Stimulated activated CD4-positive, alpha-beta T cell treated with anti-CD3 and anti-CD28 coated beads, Interleukin-15, amount 100 ng/mL, for 24 hours (primary cell): ENCODE data around the gene C1D.

Source experiments
- DNase-seq: peaks from one replicate; pipeline ENCODE4 v3.0.0-alpha.2; 2020

Gene C1D

DNA sequence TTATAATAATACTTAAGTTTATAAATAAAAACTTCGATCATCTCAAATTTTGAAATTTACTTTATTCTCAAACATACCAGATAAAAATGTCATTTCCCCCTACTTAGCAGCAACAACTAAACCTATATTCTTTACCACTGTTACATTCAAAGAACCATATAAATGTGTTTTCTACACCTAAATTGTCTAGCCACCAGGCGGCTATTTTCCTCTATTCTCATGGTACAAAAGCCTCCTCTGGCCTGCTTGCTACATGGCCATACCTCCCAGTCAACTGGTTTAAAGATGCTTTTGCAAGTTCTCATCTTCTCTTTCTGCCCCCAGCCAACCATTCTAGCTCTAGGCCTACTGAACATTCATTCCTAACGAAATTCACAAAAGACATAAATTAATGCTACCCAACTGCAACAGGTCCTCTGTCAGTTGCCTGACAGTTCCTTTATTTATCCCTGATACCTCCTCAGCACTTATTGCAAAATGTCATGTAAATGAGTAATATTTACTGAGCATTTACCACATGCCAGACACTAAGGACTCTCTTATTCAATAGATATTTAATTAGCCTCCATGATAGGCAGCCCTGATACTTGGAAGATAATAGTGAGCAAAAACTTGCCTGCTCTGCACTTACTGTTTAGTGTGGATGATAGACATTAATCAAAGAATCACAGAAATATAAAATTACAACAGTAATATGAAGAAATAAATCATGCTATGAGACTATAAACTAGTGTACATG is 5.0 kb downstream of the C1D start:
- no peak for DNase-seq

DNA sequence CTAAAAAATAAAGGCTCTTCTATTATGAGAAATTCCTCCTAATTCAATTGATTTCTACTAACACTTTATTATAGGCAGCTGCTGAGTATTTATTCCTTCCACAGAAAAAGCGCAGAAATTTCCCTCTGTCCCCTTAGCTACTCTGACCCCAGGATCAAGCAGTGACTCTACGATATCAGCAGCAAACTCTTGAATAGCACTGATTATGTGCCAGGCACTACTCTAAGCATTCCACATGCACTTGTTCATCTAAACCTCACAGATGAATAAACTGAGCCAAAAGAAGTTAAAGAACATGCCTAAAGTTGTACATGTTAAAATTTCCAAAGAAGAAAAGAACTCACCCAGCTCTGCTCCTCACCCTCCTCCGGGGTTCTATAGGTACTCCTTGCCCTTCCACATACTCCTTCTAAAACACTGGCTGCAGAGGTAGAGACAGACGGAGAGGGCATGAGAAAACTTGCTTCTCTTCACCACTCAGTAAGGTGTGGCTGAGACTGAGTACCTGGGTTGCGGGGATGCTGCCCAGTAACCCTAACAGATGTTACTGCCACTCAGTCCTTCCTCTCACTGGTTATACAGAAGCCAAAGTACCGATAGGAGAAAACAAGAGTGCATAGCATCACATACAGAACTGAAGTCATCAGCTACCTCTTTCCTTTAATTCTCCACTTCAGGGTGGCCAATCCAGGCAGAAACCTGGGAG is 9.9 kb downstream of the C1D start:
- DNase-seq = no peak

GRCh38 chr2:68050353-68050752 is 12.5 kb downstream of the C1D start:
- no peak for DNase-seq

- DNase-seq = no peak
Measured at GRCh38 chr2:68046642-68047240, 16.1 kb downstream of the C1D start.

GRCh38 chr2:68046224-68046623 is 16.6 kb downstream of the C1D start:
- no peak for DNase-seq

DNA sequence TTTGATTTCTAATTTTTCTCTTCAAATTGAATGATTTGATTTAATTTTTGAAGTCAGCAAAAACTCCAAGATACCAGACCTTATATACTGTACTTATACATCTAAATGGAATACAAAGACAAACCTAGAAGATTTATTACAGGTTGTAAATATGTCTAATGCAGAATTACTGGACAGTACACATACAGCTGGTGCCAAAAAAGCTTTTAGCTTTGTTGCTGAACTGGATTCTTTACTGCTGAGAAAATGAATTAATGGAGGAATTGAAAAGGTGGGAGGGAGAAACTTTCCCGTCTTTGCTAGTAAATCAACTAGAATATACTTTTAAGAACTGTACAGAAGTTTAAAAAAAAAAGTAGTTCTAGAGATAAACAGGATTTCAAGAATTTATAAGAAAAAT is 17.5 kb downstream of the C1D start:
- DNase-seq = no peak

GRCh38 chr2:68044099-68044498 is 18.7 kb downstream of the C1D start:
- DNase-seq = no peak

DNA sequence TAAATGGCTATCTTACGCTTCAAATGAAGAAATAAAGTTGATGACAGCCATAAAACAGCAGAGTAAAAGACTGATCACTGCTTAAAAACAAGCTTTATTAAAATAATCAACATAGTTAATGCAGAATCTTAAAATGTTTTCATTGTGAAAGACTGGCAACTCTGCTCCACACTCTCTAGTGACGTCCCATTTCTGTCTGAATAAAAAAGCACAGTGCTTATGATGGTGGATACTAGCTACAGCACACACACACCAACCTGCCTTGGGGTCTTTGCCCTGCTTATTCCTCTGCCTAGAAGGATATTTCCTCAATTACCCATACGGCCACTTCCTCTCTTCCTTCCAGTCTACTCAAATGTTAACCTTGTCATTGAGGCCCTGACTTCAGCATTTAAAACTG is 19.1 kb downstream of the C1D start:
- DNase-seq = no peak

GRCh38 chr2:68043032-68043431 is 19.8 kb downstream of the C1D start:
- no peak for DNase-seq

DNA sequence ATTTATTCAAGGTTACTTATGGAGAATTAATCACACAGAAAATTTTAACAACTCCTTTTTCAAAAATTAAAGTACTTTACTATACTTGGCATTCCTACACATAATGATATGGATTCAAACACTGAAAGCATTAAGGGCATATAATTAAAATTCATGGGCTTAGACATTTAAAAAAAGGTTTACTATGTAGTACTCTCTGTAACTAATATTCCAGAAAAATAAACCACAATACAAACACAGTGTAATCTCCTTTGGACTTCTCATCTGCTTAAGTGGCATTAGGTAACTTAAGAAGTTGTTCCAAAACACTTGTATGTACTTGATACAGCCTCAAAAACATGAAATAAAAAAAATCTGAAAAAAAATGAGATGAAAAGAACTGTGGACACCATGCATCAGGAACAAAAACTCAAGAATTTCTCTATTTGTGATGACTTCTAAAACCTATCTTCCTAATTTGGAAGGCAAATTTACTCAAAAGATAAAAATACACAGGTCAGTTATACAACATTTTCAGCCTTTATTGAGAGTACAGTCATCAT is 21.0 kb downstream of the C1D start:
- DNase-seq = no peak

- no peak for DNase-seq
Measured at GRCh38 chr2:68040078-68040477, 22.7 kb downstream of the C1D start.

GRCh38 chr2:68039317-68039716 is 23.5 kb downstream of the C1D start:
- DNase-seq = no peak

DNA sequence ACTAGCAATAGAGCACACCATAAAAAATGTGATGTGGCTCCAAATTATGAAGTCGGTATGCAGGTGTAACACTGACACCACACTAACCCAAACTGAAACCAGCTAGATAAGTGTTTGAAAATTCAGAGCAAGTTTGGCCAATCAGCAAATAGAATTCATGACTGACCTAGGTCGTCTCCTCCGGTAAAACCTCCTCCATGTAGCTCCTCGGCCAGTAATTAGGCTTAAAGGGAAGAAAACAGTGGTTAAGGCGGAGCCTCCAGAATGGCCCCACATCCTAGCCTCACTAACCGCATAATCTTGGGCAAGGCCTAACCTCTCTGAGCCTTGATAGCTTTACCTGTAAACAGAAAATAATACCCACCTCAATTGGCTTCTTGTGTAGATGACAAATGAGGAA is 30.1 kb downstream of the C1D start:
- no peak for DNase-seq

DNA sequence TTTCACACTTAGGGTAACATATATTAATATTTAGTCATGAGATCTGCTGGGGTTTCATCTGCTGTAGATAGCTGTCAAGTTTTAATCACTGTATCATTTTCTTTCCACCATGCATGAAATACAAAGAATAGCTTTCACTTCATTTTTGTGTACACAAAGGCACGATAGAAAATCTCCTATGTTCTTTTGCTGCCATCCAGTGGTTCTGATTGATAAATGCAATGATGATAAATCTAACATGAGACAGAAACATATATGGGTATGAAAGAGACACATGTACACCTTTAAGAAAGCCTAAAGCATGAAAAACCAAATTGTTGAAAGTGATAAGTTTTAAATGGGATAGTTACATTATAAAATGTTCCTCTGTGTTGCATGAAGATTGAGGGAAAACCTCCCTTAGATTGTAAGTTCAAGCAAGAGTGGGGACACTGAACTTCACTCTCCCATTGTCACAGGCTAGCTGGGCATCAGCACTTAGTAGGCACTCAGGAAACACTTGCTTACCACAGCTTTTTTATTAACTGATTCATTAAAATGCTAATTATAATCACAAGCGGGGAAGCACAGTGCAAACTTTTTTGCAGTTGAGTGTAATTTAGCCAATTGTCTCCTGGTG is 31.2 kb downstream of the C1D start:
- DNase-seq = no peak

DNA sequence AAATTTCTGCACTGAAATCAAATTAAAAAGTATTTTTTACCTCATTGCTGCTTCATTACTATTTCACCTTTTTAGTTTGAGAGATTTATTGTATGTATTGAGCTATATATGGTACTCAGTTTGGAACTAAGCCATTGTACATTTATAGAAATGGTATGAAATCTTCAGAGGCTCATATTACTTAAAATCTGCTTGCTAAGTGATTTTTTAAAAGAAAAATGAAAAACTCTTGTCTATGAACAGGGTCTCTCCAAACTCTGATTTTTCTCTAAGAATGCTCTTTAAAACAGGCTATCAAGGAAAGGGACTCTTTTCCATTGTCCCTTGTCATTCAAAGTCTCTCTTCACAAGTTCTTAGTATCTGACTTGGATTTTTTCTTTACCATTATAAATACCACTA is 31.8 kb downstream of the C1D start:
- DNase-seq = no peak

DNA sequence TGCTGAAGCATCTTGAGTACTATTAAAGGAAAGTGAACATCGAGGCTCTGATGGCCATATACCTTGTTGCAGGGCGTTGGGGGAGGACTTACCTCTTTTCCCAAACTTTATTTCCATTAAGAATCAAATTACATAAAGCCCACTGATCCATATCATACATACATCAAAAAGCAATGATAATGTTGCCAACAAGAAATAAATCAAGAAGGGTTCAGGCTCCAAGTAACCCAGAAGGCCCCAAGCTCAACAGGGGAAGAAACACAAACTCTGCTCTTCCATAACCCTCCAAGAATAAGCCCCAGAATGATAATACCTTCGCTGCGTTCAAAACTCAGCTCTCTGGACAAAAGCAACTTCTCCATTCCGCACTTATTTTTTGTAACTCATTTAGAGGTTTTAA is 32.3 kb downstream of the C1D start:
- no peak for DNase-seq

- no peak for DNase-seq
Measured at GRCh38 chr2:68027959-68028358, 34.8 kb downstream of the C1D start.

DNA sequence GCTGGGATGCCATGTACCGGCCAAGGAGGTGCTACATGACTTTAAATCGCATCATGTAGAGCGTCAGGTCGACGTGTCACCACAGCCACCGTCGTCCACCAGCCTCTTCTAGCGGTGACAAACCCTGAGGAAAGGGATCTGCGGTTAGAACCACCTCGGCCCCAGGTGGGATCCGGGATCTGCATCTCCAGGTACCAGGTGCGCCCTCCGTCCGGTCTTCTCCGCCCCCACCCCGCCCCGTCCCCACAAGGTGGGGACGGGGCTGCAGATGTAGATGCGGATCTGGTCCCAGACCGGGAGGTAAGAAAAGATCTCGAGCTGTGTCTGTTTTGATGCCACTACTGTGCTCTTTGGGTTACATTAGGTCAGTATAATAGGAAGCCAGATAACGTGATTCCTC is 38.4 kb downstream of the C1D start:
- DNase-seq = no peak

DNA sequence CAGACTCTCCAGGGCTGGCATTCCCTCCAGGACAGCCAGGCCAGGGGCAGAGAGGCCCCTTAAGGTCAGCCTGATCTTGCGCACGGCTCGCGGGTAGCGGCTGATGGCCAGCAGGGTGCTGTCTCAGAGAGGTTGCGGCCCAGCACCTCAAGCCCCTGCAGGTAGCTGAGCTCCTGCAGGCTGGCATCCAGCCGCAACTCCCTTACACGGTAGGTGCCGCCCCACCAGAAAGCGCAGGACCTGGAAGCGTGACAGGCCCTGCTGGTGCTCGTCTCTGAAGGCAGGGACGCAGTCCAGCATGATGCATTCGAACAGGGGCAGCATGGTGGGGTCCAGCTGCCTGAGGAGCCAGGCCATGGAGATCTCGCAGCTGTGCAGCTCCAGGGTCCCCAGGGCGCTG is 38.9 kb downstream of the C1D start:
- DNase-seq = no peak

GRCh38 chr2:68018727-68019126 is 44.1 kb downstream of the C1D start:
- no peak for DNase-seq

GRCh38 chr2:68009526-68009925 is 53.3 kb downstream of the C1D start:
- no peak for DNase-seq

- DNase-seq = no peak
Measured at GRCh38 chr2:68000170-68000825, 62.5 kb downstream of the C1D start.

DNA sequence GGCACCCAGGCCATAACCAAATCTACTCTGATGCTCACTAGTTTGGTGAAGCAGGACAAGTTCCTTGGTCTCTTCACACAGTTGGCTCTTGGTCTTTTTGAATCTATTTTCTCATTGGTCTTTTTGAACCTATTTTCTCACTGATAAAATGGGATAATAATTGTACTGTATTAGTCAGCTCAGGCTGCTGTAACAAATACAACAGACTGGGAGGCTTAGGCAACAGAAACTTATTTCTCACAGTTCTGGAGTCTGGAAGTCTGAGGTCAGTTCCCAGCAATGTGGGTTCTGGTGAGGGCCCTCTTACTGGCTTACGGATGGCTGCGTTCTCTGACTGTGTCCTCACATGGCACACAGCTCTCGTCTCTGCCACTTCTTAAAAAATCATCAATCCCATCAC is 63.5 kb downstream of the C1D start:
- DNase-seq = no peak
